Bronchial epithelial cell (primary cell): ENCODE measurements around the gene EXOC7. TPM values are rescaled to one million over a fixed set of nuclear protein-coding genes. Genes with fewer than 3 reads are reported as not detected.

Experiments
- DNase-seq: peaks from one replicate; pipeline ENCODE4 v3.0.0-alpha.2; 2010; ENCODE audit warnings: low read depth
- FAIRE-seq: peaks from 2 replicates; lab custom pipeline; 2011; peaks lifted over from hg19 to GRCh38; lab: Jason Lieb, UNC
- H3K27me3 ChIP-seq: 2 replicates; pipeline ENCODE4 v1.5.1; 2011; ENCODE audit warnings: low read length; ENCODE audit not compliant: control insufficient read depth, insufficient read depth
- H3K36me3 ChIP-seq: 2 replicates; pipeline ENCODE4 v1.5.1; 2011; ENCODE audit warnings: low read length; ENCODE audit not compliant: control insufficient read depth, insufficient read depth
- H3K4me3 ChIP-seq: 2 replicates; pipeline ENCODE4 v1.5.1; 2011; ENCODE audit warnings: mild to moderate bottlenecking, low read depth, low read length, control low read depth
- total RNA-seq: library from RNA; depleted of rRNA; stranded (reverse); fragments of >200 nt; gene quantifications from 2 replicates; pipeline ENCODE4 v1.2.1, GENCODE V29; 2014
- TF ChIP-seq, protein P1 (sequence below): IDR thresholded peaks from 2 replicates; pipeline ENCODE4 v1.5.1; 2011; ENCODE audit warnings: mild to moderate bottlenecking, moderate library complexity, low read length, control low read depth, inconsistent platforms; ENCODE audit not compliant: insufficient read depth, severe bottlenecking

The EXOC7 gene
- total RNA-seq, 1 donor from 2014 or later, result 41.9 TPM

- no peak for FAIRE-seq
- H3K36me3 ChIP-seq, result no peaks in the 10 kb centered on the region
- H3K27me3 ChIP-seq, result peaks cover 26% of the 10 kb centered on the region
- TF ChIP-seq, protein P1, sequence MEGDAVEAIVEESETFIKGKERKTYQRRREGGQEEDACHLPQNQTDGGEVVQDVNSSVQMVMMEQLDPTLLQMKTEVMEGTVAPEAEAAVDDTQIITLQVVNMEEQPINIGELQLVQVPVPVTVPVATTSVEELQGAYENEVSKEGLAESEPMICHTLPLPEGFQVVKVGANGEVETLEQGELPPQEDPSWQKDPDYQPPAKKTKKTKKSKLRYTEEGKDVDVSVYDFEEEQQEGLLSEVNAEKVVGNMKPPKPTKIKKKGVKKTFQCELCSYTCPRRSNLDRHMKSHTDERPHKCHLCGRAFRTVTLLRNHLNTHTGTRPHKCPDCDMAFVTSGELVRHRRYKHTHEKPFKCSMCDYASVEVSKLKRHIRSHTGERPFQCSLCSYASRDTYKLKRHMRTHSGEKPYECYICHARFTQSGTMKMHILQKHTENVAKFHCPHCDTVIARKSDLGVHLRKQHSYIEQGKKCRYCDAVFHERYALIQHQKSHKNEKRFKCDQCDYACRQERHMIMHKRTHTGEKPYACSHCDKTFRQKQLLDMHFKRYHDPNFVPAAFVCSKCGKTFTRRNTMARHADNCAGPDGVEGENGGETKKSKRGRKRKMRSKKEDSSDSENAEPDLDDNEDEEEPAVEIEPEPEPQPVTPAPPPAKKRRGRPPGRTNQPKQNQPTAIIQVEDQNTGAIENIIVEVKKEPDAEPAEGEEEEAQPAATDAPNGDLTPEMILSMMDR, result no peak
- DNase-seq, result no peak
- no peak overlapping the region for H3K4me3 ChIP-seq
These were observed 36.4 kb upstream of the EXOC7 start for GRCh38 chr17:76139801-76140660.

DNA sequence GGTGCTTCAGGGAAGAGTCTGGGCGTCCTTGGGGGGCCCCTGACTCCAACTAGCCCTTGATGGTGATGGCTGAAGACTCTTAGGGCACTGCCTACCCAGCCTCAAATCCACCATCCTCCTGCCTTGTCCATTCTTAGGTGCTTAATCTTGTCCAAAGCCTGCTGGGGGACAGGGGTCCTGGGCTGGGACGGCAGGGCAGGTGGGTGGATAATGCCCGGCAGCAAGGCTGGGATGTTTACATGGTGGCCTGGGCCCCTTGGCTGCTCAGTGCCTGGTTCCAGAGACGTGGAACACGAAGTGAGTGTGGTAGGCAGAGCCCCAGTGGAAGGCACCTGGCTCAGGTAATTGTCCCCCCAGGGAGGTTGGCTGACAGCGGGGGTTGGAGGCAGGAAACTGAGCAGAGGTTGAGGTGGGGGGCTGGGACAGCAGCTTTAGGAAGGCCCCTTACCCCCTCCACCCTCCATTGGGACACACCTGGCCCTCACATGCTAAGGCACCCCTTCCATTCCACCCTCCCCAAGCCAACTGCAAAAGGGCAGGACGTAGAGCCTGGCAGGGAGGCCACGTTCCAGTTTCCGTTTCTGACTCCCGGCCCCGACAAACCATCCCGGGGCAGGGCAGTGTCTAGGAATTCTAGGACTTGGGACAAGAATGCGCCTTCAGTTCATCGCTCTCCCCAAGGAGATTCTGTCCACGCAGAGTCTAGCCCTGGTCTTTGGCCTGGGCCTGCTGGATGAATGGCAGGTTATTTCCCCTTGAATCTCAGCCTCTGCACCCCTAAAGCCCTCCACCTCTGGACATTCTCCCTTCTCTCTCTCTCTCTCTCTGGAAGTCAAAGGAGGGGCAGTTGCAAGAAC, 35.5 kb upstream of the EXOC7 start:
- no peak for DNase-seq
- Histone ChIP-seq H3K27me3 (peaks cover 26% of the 10 kb centered on the region), H3K36me3 (no peaks in the 10 kb centered on the region), H3K4me3 (no peak overlapping the region)
- FAIRE-seq, result no peak
- TF ChIP-seq, protein P1, result no peak

DNA sequence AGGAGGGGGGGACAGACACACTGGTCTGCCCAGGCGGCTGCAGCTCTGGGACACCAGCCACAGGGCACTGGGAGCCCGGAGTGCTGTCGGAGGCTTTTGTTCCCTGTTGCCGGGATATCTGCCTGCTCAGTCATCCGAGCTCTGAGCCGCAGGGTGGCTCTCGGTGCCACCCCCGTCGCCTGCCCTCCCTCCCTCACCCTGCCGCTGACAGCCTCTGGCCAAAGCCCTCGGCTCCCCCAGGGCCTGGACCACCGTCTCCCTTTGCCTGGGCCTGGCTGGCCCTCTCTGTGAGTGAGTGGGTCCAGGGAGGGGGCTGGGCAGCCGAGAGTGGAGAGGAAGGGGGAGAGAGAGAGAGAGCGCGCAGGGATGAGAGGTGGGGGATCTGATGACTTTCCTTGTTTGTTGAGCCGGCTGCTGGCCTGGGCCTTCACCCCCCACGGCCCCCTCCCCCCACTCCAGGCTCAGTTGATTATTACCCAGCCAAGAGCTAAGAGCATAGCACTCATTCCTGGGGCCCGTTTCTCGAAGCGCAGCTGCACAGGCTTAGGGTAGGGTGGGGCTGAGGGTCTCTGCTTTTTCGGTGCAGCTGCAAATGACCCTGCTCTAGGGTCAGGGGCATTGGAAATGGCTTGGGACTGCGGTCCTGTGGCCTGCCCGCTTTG, 34.8 kb upstream of the EXOC7 start:
- FAIRE-seq (no peak), DNase-seq (no peak)
- H3K27me3 ChIP-seq, result peaks cover 26% of the 10 kb centered on the region
- TF ChIP-seq, protein P1, result no peak
- H3K36me3 ChIP-seq, result no peaks in the 10 kb centered on the region
- H3K4me3 ChIP-seq, result no peak overlapping the region

GRCh38 chr17:76137351-76138233, 34.0 kb upstream of the EXOC7 start:
- peaks cover 26% of the 10 kb centered on the region for H3K27me3 ChIP-seq
- TF ChIP-seq, protein P1, result no peak
- H3K36me3 ChIP-seq, result no peaks in the 10 kb centered on the region
- DNase-seq (no peak), FAIRE-seq (no peak)
- H3K4me3 ChIP-seq, result no peak overlapping the region

- no peak for DNase-seq
- peaks cover 28% of the 10 kb centered on the region for H3K27me3 ChIP-seq
- no peaks in the 10 kb centered on the region for H3K36me3 ChIP-seq
- H3K4me3 ChIP-seq, result no peak overlapping the region
- TF ChIP-seq, protein P1, result no peak
- FAIRE-seq, result no peak
These were observed 33.4 kb upstream of the EXOC7 start for GRCh38 chr17:76137001-76137350.
